Lower lobe of right lung (tissue), 2 donors: ENCODE measurements around the gene DAD1. TPM values are rescaled to one million over a fixed set of nuclear protein-coding genes. Genes with fewer than 3 reads are reported as not detected.

Source experiments
- ATAC-seq, 2 donors: fragments of 200-7000 bp; cut with Tn5 transposase; one replicate each; pipeline ENCODE4 v1.9.1; 2020 to 2022; ENCODE audit warnings: mild to moderate bottlenecking in 2 of 2, moderate library complexity in 2 of 2
- DNase-seq: peaks from one replicate; pipeline ENCODE4 v3.0.0-alpha.2; 2020
- H3K27ac ChIP-seq: fragments of 200-600 bp; one replicate; pipeline ENCODE4 v1.8.0; 2022
- H3K27me3 ChIP-seq: fragments of 200-600 bp; one replicate; pipeline ENCODE4 v1.8.0; 2022; ENCODE audit warnings: low read depth
- H3K36me3 ChIP-seq: fragments of 200-600 bp; one replicate; pipeline ENCODE4 v1.8.0; 2022; ENCODE audit warnings: mild to moderate bottlenecking
- H3K4me1 ChIP-seq: fragments of 200-600 bp; one replicate; pipeline ENCODE4 v1.8.0; 2022
- H3K4me3 ChIP-seq: fragments of 200-600 bp; one replicate; pipeline ENCODE4 v1.8.0; 2022; ENCODE audit warnings: mild to moderate bottlenecking
- H3K9me3 ChIP-seq: fragments of 200-600 bp; one replicate; pipeline ENCODE4 v1.8.0; 2022
- CTCF ChIP-seq: fragments of 200-600 bp; IDR thresholded peaks from one replicate; pipeline ENCODE4 v1.8.0; 2022; ENCODE audit warnings: antibody characterized with exemption, mild to moderate bottlenecking
- intact Hi-C: fragments of 100-400 bp; cut with DNase I; formaldehyde crosslinking; loops from one replicate; pipeline ENCODE4 v1.11.0; 2022
- total RNA-seq: library from RNA; stranded (reverse); fragmentation: NEBNext Ultra II Directional; extraction: Animal tissue kit (Norgen Biotek cat#: 25700); gene quantifications from one replicate; pipeline ENCODE4 v1.2.1, GENCODE V29; 2021
- donor health status: DM: no; HTN: yes; CAD: no; lungs with severe emphysema.

Gene DAD1
- total RNA-seq, 1 donor from 2014 or later: 162 TPM

GRCh38 chr14:22613736-22614239, 24.8 kb upstream of the DAD1 start:
- ATAC-seq (peak in 1 of 2 donors; percentile 13), DNase-seq (no peak)
- Histone ChIP-seq H3K36me3 (peaks cover 37% of the 10 kb centered on the region), H3K9me3 (no peaks in the 10 kb centered on the region), H3K27me3 (no peaks in the 10 kb centered on the region), H3K4me1 (peaks cover 17% of the 10 kb centered on the region), H3K27ac (peak overlapping the region; percentile 43), H3K4me3 (no peak overlapping the region)
- TF ChIP-seq CTCF: no peak
- intact Hi-C loops: no loop called here

DNA sequence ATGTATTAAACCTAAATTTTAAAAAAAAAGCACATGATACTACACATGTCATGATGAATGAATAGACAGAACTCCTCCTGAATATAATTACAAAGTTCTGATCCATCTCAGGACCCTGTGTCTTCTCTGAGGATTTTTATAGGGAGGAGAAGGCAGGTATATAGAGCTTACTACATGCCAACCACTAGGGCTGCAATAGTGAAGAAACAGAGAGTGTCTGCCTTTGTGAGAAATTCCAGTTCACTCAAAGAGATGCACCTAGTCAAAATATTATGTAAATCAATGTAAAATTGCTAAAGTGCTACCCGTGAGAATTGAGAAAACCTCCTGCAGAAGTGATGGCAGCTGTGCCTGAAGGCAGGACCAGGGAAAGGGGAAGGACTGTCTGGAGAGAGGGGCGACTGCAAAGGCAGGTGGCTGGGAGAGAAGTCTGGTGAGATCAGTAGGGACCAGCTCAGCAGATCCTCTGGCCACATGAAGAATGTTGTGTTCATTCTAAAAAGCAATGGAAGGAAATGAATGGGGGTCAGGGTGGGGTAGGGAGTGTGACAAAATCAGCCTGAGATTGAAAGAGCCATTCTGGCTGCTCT, 24.2 kb upstream of the DAD1 start:
- DNase-seq (no peak), ATAC-seq (no peak)
- intact Hi-C loops: no loop called here
- Histone ChIP-seq H3K27ac (peak overlapping the region; percentile 43), H3K9me3 (no peaks in the 10 kb centered on the region), H3K27me3 (no peaks in the 10 kb centered on the region), H3K36me3 (peaks cover 43% of the 10 kb centered on the region), H3K4me3 (no peak overlapping the region), H3K4me1 (peaks cover 17% of the 10 kb centered on the region)
- no peak for TF ChIP-seq CTCF

- H3K4me1 ChIP-seq: peaks cover 17% of the 10 kb centered on the region
- ATAC-seq (peak; percentile 21 to 44), DNase-seq (no peak)
- no peak overlapping the region for H3K27ac ChIP-seq
- H3K36me3 ChIP-seq: peaks cover 66% of the 10 kb centered on the region
- no peaks in the 10 kb centered on the region for H3K9me3 ChIP-seq
- no peak for TF ChIP-seq CTCF
- H3K27me3 ChIP-seq: no peaks in the 10 kb centered on the region
- H3K4me3 ChIP-seq: no peak overlapping the region
- intact Hi-C loops: no loop called here
Measured at GRCh38 chr14:22610931-22611330, 21.9 kb upstream of the DAD1 start.

DNA sequence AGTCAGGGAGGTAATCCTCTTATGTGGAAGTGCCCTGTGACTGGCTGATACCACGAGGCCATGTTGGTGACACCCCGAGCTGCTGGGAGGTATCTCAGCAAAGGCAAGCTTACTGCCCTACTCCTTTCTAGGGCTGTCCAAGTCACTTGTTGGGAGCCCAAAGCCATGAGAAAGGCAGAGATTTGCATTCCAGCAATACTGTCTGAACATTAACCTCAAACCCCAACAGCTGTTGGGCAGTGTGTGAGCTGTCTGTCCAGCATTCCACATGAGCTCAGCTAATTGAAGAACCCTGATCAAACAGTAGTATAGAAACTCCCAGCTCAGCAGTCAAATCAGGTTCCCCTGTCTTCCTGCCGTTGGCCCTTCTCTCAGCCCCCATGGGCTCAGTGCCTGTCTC, 18.3 kb upstream of the DAD1 start:
- no peak for DNase-seq
- H3K27me3 ChIP-seq: no peaks in the 10 kb centered on the region
- no peak overlapping the region for H3K4me3 ChIP-seq
- H3K27ac ChIP-seq: no peak overlapping the region
- intact Hi-C loops: no loop called here
- H3K4me1 ChIP-seq: no peaks in the 10 kb centered on the region
- TF ChIP-seq CTCF: no peak
- peaks cover 100% of the 10 kb centered on the region for H3K36me3 ChIP-seq
- no peaks in the 10 kb centered on the region for H3K9me3 ChIP-seq
- ATAC-seq: no peak

- no peak for TF ChIP-seq CTCF
- Histone ChIP-seq H3K9me3 (no peaks in the 10 kb centered on the region), H3K27me3 (no peaks in the 10 kb centered on the region), H3K4me3 (no peak overlapping the region), H3K4me1 (no peaks in the 10 kb centered on the region), H3K27ac (no peak overlapping the region), H3K36me3 (peaks cover 100% of the 10 kb centered on the region)
- DNase-seq: no peak
- no peak for ATAC-seq
- intact Hi-C loops: no loop called here
Measured at GRCh38 chr14:22606380-22606779, 17.4 kb upstream of the DAD1 start.
